CD14-positive monocyte (primary cell): ENCODE data around the gene CRADD. TPM values are rescaled to one million over a fixed set of nuclear protein-coding genes. Genes with fewer than 3 reads are reported as not detected.

Experiments used
- DNase-seq, 3 donors: peaks; one replicate each; pipeline ENCODE4 v3.0.0-alpha.2; 2011 to 2022
- H2AFZ ChIP-seq: 2 replicates; pipeline ENCODE4 v1.6.0; 2012; ENCODE audit warnings: mild to moderate bottlenecking, low read depth, low read length, inconsistent platforms; ENCODE audit not compliant: insufficient read depth, poor library complexity, severe bottlenecking
- H3K27ac ChIP-seq, 2 donors: 1 replicate in 1 of 2; 2 replicates in 1 of 2; pipeline ENCODE4 v1.5.1; 2012 to 2013; ENCODE audit warnings: low read length in 2 of 2, control low read depth in 1 of 2, inconsistent platforms in 1 of 2, low read depth in 1 of 2, mild to moderate bottlenecking in 1 of 2
- H3K27me3 ChIP-seq, 2 donors: one replicate each; pipeline versions ENCODE4 v1.6.0 to v1.6.1; 2011 to 2013; ENCODE audit warnings: low read length in 2 of 2; ENCODE audit not compliant: control insufficient read depth in 2 of 2, insufficient read depth in 2 of 2
- H3K36me3 ChIP-seq, 2 donors: replicated peaks in 1 of 2; 1 replicate in 1 of 2; 2 replicates in 1 of 2; pipeline versions ENCODE4 v1.5.1 to v1.6.1; 2012 to 2013; ENCODE audit warnings: low read length in 2 of 2, control low read depth in 1 of 2, inconsistent platforms in 1 of 2, mild to moderate bottlenecking in 1 of 2; ENCODE audit not compliant: insufficient read depth in 2 of 2, control insufficient read depth in 1 of 2
- H3K4me1 ChIP-seq, 2 donors: 1 replicate in 1 of 2; 2 replicates in 1 of 2; pipeline versions ENCODE4 v1.5.1 to v1.6.1; 2012 to 2013; ENCODE audit warnings: low read length in 2 of 2, control low read depth in 1 of 2, inconsistent platforms in 1 of 2, mild to moderate bottlenecking in 1 of 2, moderate library complexity in 1 of 2; ENCODE audit not compliant: insufficient read depth in 2 of 2, control insufficient read depth in 1 of 2
- H3K4me2 ChIP-seq: replicated peaks from 2 replicates; pipeline ENCODE3; 2012; ENCODE audit warnings: low read length, moderate library complexity, mild to moderate bottlenecking; ENCODE audit not compliant: poor library complexity, severe bottlenecking; ENCODE audit errors: extremely low read depth
- H3K4me3 ChIP-seq, 3 experiments: fragments of 200-600 bp in 1 of 3; sonication (generic) in 1 of 3; replicated peaks in 1 of 3; 1 replicate in 2 of 3; 2 replicates in 1 of 3; pipeline ENCODE4 v1.5.1; 2011 to 2013; ENCODE audit warnings: low read length in 3 of 3, mild to moderate bottlenecking in 3 of 3, control low read depth in 2 of 3, low read depth in 2 of 3, inconsistent platforms in 1 of 3, moderate library complexity in 1 of 3
- H3K79me2 ChIP-seq: 2 replicates; pipeline ENCODE4 v1.6.0; 2012; ENCODE audit warnings: mild to moderate bottlenecking, control low read depth, inconsistent platforms, low read length, moderate library complexity; ENCODE audit not compliant: insufficient read depth
- H3K9ac ChIP-seq: 2 replicates; pipeline ENCODE4 v1.6.0; 2017; ENCODE audit warnings: low read length, mild to moderate bottlenecking; ENCODE audit not compliant: insufficient read depth, poor library complexity, severe bottlenecking
- H3K9me3 ChIP-seq, 2 donors: replicated peaks in 1 of 2; 1 replicate in 1 of 2; 2 replicates in 1 of 2; pipeline versions ENCODE4 v1.5.1 to v1.6.1; 2012 to 2013; ENCODE audit warnings: low read length in 2 of 2, control low read depth in 1 of 2; ENCODE audit not compliant: control insufficient read depth in 1 of 2, insufficient read depth in 1 of 2
- H4K20me1 ChIP-seq: 2 replicates; pipeline ENCODE4 v1.6.0; 2012; ENCODE audit warnings: mild to moderate bottlenecking, low read length, control low read depth, moderate library complexity; ENCODE audit not compliant: insufficient read depth
- H3K27ac Mint-ChIP-seq, 7 donors: one replicate each; pipeline ENCODE4 v1.8.0; 2020; ENCODE audit warnings: mild to moderate bottlenecking in 7 of 7, mixed read lengths in 7 of 7, moderate library complexity in 6 of 7, inconsistent platforms in 2 of 7
- H3K27me3 Mint-ChIP-seq, 3 donors: one replicate each; pipeline ENCODE4 v1.8.0; 2021 to 2022; ENCODE audit warnings: low read depth in 3 of 3, mild to moderate bottlenecking in 3 of 3, mixed read lengths in 3 of 3, moderate library complexity in 3 of 3, inconsistent platforms in 1 of 3
- H3K36me3 Mint-ChIP-seq, 2 donors: one replicate each; pipeline ENCODE4 v1.8.0; 2020; ENCODE audit warnings: mixed read lengths in 2 of 2, inconsistent platforms in 1 of 2, mild to moderate bottlenecking in 1 of 2
- H3K4me1 Mint-ChIP-seq: one replicate; pipeline ENCODE4 v1.8.0; 2020; ENCODE audit warnings: mild to moderate bottlenecking, mixed read lengths
- H3K4me3 Mint-ChIP-seq, 2 donors: one replicate each; pipeline ENCODE4 v1.8.0; 2020; ENCODE audit warnings: mild to moderate bottlenecking in 2 of 2, mixed read lengths in 2 of 2, moderate library complexity in 1 of 2
- H3K9me3 Mint-ChIP-seq, 7 donors: one replicate each; pipeline ENCODE4 v1.8.0; 2020 to 2022; ENCODE audit warnings: mixed read lengths in 7 of 7, mild to moderate bottlenecking in 6 of 7, moderate library complexity in 6 of 7, inconsistent platforms in 2 of 7
- CTCF ChIP-seq: fragments of 200-600 bp; IDR thresholded peaks from one replicate; pipeline ENCODE4 v1.8.0; 2022; ENCODE audit warnings: antibody characterized with exemption, mild to moderate bottlenecking
- WGBS: methylation state at CpG from one replicate; pipeline ENCODE4 v1.1.5; 2013; ENCODE audit warnings: missing lambda C conversion rate; ENCODE audit not compliant: insufficient coverage; 5-methylcytosine and 5-hydroxymethylcytosine counted together
- intact Hi-C, 2 donors: fragments of 100-400 bp; cut with micrococcal nuclease; formaldehyde crosslinking; loops; one replicate each; pipeline versions ENCODE4 v1.15.0 to v1.15.1; 2023
- polyA plus RNA-seq, 3 donors: library from polyadenylated mRNA; depleted of rRNA in 1 of 3; unstranded in 2 of 3; stranded (reverse) in 1 of 3; fragments of 300-500 nt in 2 of 3; fragments of >200 nt in 1 of 3; fragmentation: Illumina TruSeq in 2 of 3; gene quantifications; 1 replicate in 2 of 3; 2 replicates in 1 of 3; pipeline ENCODE4 v1.2.3, GENCODE V29; 2012 to 2021

The CRADD gene
- polyA plus RNA-seq, 3 donors = 5.6 to 12.2 (median 11.2) TPM

GRCh38 chr12:93879476-93880421 lies 202.6 kb downstream of the CRADD start:
- Histone ChIP-seq H3K9me3 (peaks cover 11% of the 10 kb centered on the region in 2 donors), H4K20me1 (no peaks in the 10 kb centered on the region), H3K9ac (no peak overlapping the region), H2AFZ (no peak overlapping the region), H3K27me3 (no peaks in the 10 kb centered on the region), H3K4me3 (no peak overlapping the region), H3K79me2 (no peaks in the 10 kb centered on the region), H3K36me3 (no peaks in the 10 kb centered on the region), H3K27ac (no peak overlapping the region), H3K4me2 (no peak overlapping the region), H3K4me1 (no peaks in the 10 kb centered on the region)
- Mint-ChIP-seq H3K27me3 (peaks cover 0 to 1% (median 1%) of the 10 kb centered on the region in 3 donors), H3K4me3 (no peak overlapping the region), H3K36me3 (no peaks in the 10 kb centered on the region), H3K27ac (no peak overlapping the region), H3K9me3 (peaks cover 8 to 23% (median 17%) of the 10 kb centered on the region in 7 donors), H3K4me1 (no peaks in the 10 kb centered on the region)
- DNase-seq = no peak
- 80% methylated on average over 1 of the region's 6 CpGs for WGBS
- TF ChIP-seq CTCF = no peak
- intact Hi-C loops = no loop called here

GRCh38 chr12:93880853-93881522 lies 203.8 kb downstream of the CRADD start:
- intact Hi-C loops = no loop called here
- TF ChIP-seq CTCF = no peak
- no peak overlapping the region for H3K4me3 Mint-ChIP-seq

More at GRCh38 chr12:93880853-93881522, 203.8 kb downstream of the CRADD start:
- DNase-seq = no peak
- Histone ChIP-seq H3K9me3 (peaks cover 7 to 11% of the 10 kb centered on the region in 2 donors), H3K4me3 (no peak overlapping the region), H3K4me2 (no peak overlapping the region), H2AFZ (no peak overlapping the region), H3K27ac (no peak overlapping the region), H4K20me1 (no peaks in the 10 kb centered on the region), H3K9ac (no peak overlapping the region), H3K27me3 (no peaks in the 10 kb centered on the region), H3K4me1 (no peaks in the 10 kb centered on the region), H3K79me2 (no peaks in the 10 kb centered on the region), H3K36me3 (no peaks in the 10 kb centered on the region)
- H3K27me3 Mint-ChIP-seq = peaks cover 0 to 3% (median 1%) of the 10 kb centered on the region in 3 donors
- H3K27ac Mint-ChIP-seq = no peak overlapping the region
- WGBS = no CpG with 5 or more reads among the region's 1 CpG
- H3K4me1 Mint-ChIP-seq = no peaks in the 10 kb centered on the region
- H3K9me3 Mint-ChIP-seq = peaks cover 5 to 15% (median 12%) of the 10 kb centered on the region in 7 donors
- H3K36me3 Mint-ChIP-seq = no peaks in the 10 kb centered on the region
